LNCaP clone FGC (cell line): ENCODE measurements around the gene AP2A2.

Experiments
- DNase-seq: peaks from one replicate; pipeline ENCODE4 v3.0.0-alpha.2; 2011; ENCODE audit warnings: low read depth
- H3K4me3 ChIP-seq: 2 replicates; pipeline ENCODE4 v1.5.1; 2011; ENCODE audit warnings: mild to moderate bottlenecking, low read depth, low read length, control low read depth
- TF ChIP-seq, protein P1 (sequence below): IDR thresholded peaks from 2 replicates; pipeline ENCODE4 v1.5.1; 2012; ENCODE audit warnings: mild to moderate bottlenecking; ENCODE audit not compliant: control insufficient read depth, insufficient read depth; ENCODE audit errors: extremely low read depth

The AP2A2 gene

DNA sequence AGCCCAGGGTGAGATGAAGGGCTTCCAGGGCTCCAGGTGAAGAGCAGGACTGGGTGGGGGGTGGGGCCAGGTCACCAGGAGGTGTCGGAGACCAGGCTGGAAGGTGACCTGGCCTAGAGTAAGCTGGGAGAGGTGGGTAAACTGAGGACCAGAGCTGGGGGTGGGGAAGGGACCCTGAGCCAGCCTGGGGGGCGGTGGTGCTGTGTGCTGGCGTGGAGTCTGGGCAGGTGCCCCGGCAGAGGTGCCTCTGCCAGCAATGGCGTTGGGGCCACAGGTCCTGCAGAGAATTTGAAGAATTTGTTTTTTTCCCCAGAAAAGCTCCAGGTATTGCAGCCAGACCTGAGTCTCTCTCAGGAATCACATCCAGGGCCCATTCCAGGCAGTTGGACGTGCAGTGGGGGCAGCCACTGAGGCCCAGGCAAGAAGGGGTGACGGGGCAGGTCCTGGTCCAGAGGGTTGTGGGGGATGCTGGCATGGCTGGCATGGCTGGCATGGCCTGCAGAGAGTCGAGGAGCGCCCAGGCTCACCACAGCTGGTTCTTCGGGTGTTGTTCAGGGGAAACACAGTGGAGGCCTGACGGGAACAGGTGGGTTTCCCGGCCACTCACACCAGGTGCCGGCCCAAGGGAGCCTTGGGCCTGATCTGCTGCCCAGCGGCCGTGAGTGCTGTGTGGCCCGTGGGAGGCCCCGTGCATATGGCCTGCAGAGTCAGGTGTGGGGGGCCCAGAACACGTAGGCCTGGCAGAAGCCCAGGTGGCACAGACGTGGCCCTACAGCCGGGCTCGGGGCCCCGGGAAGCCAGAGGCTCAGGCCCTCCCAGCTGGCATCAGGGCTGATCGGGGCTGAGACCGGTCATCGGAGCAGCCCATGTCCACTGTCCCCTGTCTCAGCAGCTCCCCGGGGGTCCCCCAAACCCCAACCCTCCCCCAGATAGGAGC is 117.2 kb downstream of the AP2A2 start:
- TF ChIP-seq, protein P1, sequence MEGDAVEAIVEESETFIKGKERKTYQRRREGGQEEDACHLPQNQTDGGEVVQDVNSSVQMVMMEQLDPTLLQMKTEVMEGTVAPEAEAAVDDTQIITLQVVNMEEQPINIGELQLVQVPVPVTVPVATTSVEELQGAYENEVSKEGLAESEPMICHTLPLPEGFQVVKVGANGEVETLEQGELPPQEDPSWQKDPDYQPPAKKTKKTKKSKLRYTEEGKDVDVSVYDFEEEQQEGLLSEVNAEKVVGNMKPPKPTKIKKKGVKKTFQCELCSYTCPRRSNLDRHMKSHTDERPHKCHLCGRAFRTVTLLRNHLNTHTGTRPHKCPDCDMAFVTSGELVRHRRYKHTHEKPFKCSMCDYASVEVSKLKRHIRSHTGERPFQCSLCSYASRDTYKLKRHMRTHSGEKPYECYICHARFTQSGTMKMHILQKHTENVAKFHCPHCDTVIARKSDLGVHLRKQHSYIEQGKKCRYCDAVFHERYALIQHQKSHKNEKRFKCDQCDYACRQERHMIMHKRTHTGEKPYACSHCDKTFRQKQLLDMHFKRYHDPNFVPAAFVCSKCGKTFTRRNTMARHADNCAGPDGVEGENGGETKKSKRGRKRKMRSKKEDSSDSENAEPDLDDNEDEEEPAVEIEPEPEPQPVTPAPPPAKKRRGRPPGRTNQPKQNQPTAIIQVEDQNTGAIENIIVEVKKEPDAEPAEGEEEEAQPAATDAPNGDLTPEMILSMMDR: no peak
- H3K4me3 ChIP-seq: no peak overlapping the region
- DNase-seq: no peak

DNA sequence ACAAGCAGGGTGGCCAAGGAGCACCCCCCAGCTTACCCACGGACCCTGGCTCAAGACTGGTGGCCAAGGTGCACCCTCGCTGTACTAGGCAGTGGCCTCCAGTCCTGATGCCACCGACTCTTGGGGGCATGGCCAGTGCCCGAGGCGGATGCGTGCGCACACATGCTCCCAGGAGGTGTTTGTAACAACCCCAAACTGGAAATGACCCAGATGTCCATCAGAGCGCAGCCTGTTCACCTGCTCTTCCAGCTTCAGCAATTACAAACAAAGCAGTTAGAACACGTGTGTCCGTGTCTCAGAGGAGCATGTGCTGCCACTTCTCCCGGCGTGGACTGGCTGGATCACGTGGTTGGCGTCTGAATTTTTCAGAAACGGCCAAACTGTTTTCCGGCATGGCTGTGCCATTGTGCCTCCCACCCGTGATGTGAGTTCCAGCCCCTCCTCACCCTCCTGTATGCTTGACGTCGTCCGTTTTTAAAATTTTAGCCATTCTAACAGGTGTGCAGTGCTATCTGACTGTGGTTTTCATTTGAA is 118.0 kb downstream of the AP2A2 start:
- H3K4me3 ChIP-seq: no peak overlapping the region
- TF ChIP-seq, protein P1: no peak
- DNase-seq: no peak

DNA sequence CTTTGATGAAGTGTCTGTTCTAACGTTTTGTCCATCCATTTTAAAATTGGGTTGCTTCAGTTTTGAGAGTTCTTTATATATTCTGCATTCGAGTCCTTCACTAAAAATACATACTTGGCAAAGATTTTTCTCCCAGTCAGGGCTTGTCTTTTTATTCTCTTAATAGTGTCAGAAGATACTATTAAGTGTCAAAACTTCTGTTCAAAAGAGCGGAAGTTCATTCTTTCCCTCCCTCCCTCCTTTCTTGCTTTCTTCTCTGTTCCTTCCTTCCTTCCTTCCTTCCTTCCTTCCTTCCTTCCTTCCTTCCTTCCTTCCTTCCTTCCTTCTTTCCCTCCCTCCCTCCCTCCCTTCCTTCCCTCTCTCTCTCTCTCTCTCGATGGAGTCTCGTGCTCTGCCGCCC is 118.5 kb downstream of the AP2A2 start:
- no peak overlapping the region for H3K4me3 ChIP-seq
- TF ChIP-seq, protein P1: no peak
- DNase-seq: no peak

DNA sequence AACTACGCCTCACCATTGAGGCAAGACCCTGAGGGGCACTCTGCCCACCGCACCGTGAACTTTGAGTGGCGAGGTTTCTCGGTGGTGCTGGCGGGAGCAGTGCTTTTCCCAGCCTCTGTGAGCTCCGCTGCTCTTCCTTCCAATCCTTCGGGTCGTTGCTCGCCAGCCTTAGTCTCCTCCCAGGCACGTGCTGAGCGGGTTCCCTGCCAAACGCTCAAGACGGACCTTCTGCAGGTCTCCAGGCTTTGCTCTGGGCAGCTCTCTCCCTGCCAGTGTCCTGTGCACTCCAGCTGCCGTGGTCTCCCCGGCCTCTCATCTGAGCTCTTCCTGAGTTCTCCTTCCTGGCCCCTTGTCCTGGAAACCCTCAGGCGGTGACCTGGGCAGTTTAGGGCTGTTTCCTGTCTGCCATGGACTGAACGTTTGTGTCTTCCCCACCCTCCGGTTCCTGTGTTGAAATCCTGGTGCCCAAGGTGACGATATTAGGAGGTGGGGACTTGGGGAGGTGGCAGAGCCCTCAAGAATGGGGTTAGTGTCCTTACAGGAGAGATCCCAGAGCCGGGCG is 122.0 kb downstream of the AP2A2 start:
- H3K4me3 ChIP-seq: no peak overlapping the region
- TF ChIP-seq, protein P1: no peak
- no peak for DNase-seq

DNA sequence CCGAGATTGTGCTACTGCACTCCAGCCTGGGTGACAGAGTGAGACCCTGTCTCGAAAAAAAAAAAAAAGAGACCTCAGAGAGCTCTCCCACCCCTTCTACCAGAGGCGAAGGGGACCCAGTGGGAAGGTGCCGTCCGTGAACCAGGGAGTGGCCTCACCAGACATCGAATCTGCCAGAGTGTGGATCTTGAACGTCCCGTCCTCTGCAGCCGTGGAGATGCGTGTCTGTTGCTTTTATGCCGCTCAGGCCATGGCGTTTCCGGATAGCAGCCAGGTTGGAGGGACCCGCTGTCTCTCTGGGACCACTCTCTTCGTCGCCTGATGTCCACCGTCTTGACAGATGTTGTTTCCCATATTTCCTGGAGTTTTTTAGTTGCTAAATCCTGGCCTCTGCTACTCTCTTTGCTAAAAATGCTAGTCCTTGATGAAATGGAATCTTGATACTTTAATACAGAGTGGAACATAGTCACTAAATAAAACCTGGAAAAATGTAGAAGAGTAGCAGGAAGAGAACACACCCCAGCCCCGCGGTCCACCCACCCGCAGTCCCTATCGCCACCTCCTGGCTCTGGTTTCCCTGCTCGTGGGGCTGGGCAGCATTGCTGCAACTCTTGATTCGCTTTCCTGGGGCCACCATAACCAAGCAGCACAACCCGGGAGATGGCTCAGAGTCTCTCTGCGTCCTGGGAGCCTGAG is 122.9 kb downstream of the AP2A2 start:
- DNase-seq: no peak
- TF ChIP-seq, protein P1: no peak
- H3K4me3 ChIP-seq: no peak overlapping the region

DNA sequence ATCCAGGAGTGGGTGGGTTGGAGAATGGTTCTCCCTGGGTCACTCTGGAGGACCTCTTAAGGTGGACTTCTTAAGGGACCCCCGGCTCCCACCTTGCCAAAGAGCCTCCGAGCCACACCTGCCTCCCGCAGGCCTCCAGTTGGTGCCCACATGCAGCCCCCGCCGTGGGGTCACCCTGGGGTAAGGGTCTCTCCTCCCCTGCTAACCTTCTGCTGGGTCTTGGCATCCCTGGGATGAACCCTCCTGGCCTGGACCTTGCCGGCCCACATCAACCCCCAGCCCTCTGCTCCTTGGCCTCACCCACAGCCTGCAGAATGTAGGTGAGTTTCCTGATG is 123.4 kb downstream of the AP2A2 start:
- TF ChIP-seq, protein P1: no peak
- no peak for DNase-seq
- H3K4me3 ChIP-seq: no peak overlapping the region
